Activated T-helper 1 cell treated with anti-CD3 and anti-CD28 coated beads, Interleukin-2, amount 50 U/mL, for 16 hours (primary cell): ENCODE measurements around the gene TMPRSS5.
"Not testable (repeated sequence)": the region's sequence is repeated elsewhere in the genome, so short reads cannot be mapped to it uniquely, and the experiment has no call there.

ENCODE experiments used
- DNase-seq, 2 donors: peaks; one replicate each; pipeline ENCODE4 v3.0.0-alpha.2; 2020; ENCODE audit warnings: low read depth in 1 of 2, low spot score in 1 of 2

TMPRSS5 gene

DNA sequence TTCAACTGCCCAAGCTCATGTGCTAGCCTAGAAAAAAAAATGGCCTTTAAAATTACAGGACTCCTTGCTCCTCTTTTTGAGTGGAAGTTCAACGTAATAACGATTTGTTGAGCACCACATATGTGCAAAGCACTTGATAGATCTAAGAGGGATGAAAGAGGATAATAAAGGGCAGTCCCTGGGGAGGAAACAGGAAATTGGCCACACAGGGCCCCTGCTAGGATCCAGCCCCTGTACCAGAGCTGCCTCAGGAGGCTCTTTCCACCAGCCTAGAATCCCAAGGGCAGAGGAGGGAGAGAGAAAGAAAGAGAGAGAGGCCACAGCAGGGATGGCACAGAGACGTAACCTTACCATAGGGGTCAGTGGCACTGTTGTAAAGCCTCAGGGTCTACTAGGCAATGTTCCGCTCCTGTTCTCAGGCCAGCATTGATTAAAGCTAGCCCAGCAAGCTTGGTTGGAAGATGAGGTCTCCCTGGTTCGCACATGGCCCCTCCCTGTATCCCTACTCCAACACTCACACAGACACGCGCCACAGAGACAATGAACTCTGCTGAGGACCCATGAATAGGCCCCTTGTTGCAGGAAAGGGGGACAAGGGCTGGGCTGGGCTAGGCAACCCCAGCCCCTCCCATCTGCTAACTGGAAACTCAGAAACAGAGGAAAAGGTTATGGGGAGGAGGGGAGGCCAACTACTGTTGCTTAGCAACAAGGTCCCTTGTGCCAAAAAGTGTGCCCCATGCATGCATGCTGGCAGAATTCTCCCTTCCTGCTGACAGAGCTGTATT lies at the start of gene TMPRSS5:
Gene TMPRSS5 (minus strand): TSS at position 438 of the 785 bp plus-strand sequence. CDS start 84 bp downstream, at position 354.
- no peak for DNase-seq

DNA sequence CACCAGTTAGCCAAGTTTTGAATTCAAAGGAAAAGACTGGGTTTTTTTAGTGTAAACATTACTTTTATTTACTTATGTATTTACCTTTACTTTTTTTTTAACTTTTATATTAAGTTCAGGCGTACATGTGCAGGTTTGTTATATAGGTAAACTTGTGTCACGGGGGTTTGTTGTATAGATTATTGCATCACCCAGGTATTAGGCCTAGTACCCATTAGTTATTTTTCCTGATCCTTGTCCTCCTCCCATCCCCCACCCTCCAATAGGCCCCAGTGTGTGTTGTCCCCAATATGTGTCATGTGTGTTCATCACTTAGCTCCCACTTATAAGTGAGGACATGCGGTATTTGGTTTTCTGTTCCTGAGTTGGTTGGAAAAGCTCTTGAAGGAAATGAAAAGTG lies 46.8 kb upstream of the TMPRSS5 start:
- no peak for DNase-seq

DNA sequence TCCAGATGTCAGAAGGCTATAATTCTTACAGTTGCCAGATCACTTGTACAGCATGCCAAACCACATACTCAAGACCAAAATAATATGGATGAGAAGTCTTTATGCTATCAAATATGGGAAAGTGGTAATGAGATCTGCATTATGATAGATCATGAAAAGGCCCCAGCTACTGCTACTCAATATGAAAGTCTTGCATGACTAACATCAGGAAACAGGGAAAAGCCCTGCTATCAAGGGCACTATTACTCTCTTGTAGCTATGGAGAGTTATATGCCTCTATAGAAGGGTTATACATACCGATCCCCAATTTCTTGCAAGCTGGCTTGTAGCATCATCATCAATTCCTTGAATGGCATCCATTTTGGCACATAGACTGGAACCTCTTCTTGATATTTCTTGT lies 30.2 kb upstream of the TMPRSS5 start:
- no peak for DNase-seq

DNA sequence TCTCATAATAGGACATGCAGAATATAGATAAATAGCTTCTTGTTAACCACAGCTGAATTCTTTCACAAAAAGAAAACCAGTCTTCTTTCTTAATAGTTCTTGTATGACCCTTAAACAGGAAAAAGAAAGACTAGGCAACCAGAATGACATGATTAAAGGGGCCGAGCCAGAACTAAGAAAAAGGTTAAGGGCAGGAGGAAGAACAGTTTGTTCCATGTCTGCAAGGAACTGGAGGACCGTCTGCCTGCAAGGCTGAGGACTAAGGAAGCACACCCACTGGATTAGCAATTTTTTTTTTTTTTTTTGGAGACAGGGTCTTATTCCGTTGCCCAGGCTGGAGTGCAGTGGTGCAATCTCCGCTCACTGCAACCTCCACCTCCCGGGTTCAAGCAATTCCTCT lies 26.0 kb upstream of the TMPRSS5 start:
- DNase-seq: no peak

DNA sequence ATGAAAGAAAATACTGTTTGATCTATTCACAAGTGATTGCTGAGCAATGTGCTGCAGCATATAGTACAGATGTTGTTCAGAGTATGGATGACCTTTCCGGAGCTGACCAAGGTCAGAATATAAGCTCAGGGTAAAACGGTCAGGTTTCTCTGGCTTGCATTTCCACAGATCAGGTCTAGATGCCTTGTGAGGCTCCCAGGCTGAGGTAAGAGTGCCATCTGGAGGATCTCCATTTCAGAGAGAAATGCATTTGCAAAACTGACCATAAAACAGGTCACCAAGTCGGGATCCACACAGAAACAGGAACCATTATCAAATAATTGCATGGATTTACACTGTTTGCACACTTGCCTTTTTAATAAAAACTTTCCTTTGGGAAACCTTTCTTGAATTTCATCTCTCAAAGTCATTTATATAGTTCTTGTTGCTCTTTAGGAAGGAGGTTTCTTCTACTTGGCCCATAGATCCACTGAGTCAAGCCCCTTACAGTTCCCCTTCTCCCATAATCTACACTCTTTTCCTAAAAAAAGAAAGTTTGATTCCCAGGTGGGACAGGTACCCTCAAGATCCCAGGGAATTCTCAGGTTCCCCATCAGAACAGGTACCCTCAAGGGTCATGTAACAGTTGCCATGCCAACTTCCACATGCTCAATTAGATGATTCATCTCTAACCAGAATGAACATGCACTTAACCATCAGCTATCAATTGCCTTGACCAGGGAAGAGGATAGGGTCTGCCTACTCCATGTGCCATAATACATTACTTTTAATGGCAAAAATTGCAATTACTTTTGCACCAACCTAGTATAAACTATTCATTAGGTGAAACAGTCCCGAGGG lies 25.0 kb upstream of the TMPRSS5 start:
- no peak for DNase-seq

DNA sequence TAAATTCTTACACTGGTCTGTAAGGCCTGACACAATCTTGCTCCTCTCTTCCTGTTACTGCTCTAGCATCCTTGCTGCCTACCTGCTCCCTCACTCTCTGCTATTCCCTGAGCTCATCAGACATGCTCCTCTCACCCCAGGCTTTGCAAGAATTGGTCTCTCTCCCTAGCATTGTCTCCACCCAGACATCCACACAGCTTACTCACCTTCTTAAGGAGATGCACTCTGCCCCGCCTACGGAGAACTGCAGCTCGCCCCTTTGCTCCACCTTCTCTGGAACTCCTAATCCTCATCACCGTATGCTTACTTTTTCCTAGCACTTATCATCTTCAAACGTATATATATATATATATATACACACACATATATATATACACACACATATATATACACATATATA lies 23.3 kb upstream of the TMPRSS5 start:
- DNase-seq: no peak

DNA sequence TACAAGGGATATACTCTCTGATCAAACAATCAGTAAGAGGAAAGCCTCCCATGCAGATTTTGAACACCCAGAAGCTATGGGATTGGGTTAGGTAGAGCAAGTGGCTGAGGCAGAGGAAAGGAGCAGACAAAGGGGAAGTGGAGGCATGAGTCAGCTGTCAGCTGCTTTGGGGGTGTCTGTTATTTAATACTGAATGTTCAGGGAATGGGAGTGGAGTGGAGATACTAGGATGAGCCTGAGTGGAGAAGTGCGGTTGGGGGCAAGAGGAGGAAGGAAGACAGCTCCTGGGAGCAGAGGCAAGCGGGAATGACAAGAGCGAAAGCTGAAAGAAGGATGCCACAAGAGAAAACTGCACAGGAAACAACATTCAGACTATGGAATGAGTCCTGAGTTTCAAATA lies 22.7 kb upstream of the TMPRSS5 start:
- no peak for DNase-seq

DNA sequence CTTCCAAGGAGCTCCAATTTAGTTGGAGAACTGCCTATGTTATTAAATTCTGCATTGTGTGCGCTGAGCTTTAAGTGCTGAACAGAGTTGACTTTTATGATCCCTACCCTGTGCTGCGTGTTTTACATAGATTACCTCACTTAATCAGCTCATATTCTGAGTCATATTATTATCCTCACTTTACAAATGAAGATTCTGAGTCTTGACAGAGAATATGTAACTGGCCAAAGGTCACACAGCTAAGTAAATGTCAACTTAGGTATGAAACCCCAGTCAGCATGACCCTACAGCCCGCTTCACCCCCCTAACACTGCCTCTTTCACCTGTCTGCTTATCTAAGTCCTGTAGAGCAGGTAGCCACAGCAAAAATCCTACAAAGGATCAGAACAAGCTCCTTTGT lies 19.8 kb upstream of the TMPRSS5 start:
- DNase-seq: no peak

DNA sequence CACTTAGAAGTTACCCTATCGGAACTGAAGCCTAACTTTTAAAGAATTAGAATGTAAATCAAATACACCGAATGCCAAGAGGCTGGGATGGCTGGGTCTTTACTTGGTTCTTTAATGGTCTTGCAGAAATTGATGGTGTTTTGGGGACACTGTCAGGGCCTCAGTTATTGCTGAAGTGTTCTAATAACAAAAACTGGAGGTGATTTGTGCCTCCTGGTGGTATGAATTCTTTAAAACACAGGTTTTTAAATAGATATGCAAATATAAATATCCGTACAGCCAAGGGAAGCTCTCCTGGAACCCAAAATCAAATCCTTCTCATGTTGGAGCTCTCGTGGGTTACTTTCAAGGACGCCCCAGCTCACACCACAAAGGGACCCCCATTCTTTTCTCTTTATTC lies 19.3 kb upstream of the TMPRSS5 start:
- no peak for DNase-seq

DNA sequence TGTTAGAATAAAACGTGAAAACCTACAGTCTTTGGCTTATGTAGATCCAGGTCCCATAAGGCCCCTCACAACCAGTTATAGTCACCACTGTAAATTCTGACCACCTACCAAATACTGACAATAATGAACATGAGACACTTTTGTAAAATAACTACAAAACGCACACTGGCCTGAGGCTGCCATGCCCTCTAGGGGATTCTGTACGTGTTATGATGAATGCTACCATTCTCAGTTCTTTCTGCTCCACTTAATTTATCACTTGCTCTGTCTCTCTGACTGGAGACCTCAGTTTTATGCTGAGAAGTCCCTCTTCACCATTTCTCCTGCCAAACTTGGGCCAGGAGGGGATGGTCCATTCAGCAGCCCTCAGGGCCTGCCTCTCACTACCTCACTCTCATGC lies 18.7 kb upstream of the TMPRSS5 start:
- DNase-seq: no peak

DNA sequence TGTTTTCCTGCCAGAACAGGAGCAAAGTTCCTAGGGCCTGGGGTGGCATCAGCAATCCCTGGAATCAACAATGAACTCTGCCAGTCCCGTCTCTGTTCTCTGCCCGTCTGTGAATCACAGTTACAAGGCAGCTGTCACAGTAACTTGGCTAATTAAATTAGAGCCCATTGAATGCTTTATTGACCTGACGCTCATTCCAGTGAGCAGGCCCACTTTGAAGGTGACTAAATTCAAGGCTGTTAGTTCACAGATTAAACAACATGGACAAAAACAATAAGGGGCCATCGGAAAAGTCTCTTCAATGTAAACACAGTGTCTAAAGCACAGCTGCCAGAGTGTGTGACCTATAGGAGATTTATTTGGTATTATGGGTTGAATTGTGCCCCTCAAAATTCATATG lies 17.7 kb upstream of the TMPRSS5 start:
- no peak for DNase-seq

DNA sequence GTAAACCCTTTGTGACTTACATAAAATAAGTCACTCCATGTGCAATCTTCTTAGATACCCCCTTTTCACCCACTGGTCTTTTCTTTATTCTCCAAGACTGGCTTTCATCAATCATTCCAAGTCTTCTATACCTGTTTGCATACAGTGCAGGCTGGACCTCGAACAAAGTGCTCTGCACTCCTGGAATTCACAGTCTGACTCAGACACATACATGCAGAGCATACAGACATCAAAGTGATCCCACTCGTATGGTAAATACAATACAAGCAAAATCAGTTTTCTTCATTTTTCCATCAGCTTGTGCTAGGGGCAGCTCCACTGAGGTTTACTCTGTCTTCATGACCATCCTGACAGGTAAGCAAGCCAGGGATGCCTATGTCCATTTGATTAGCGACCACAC lies 16.8 kb upstream of the TMPRSS5 start:
- DNase-seq: no peak

DNA sequence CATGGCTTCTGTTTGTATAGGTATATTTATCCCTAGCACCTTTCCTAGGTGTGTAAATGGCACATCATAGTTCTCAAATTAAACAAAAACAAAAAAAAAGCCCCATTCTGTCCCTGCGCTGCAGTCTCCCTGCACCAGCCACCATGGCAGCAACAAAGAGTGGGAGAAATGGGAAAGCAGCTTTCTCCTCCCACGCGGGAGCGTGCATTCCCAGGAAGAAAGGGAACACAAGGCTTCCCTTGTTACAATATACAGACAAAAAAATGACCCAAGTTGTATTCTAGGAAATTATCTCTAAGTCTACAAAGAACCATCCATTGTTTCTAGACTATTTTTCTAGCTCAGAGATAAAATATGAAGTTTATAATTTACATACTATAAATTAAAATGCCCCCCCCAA lies 16.1 kb upstream of the TMPRSS5 start:
- no peak for DNase-seq

DNA sequence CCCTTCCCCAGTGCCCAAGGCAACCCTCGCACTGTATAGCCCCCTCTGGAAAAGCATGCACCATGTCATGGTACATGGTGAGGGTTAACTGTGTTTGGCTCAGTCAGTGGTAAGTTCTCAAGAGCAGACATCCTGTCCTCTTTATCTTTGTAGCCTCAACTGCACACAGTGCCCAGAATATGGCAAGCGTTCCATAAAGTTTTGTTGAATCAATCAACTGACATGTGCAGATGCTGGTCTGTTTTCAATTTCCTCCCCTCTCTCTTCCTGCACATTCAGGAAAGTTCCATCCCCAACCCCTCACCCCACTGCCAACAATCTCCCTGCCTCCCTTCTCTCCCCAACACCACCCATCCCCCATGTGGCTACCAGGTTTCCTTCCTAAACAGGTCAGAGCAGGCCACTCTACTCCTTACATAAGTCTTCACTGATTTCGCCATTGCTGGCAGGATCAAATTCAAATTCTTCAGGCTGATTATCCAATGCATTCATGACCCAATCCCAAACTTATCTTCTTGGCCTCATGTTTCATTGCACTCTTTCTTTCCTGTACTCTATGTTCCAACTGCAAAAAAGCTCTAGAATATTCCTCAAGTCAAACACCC lies 15.5 kb upstream of the TMPRSS5 start:
- DNase-seq: no peak

DNA sequence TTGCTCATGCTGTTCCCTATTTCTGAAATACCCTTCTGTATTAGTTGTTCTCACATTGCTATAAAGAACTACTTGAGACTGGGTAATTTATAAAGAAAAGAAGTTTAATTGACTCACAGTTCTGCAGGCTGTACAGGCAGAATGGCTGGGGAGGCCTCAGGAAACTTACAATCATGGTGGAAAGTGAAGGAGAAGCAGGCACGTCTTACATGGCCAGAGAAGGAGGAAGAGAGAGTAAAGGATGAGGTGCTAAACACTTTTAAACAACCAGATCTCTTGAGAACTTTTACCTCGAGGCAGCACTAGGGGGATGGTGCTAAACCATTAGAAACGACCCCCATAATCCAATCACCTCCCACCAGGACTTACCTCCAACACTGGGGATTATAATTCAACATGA lies 14.4 kb upstream of the TMPRSS5 start:
- DNase-seq: not testable (repeated sequence)

DNA sequence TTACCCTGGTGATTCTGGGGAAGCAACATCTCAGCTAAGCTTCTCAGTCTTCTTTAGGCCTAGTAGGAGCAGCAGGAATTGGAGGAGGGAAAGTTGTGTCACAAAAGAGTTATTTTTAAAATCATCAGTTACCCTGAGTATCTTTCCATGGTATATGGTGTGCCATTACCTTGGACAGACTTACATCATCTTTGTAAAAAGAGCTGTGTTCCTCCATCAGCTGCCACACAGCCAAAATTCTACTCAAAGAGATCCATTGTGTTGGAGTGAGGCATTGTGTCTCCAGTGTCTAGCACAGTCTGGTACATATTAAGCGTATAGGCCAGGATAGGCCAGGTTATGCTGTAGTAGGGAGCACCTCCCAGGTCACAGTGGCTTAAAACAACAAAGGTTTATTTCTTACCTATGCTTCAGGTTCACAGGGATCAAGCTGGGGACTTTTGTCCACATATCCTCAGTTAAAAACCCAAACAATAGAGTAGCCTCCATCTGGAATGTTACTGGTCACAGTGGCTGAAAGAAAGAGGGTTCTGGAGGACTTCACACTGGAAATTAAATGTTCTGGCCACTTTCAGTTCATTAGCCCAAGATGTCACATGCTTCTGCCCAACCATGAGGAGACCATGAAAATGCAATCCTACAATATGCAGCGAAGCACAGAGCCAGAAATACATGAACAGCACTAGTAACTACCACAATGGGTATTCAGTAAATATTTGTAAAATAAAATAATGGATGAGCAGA lies 9.9 kb upstream of the TMPRSS5 start:
- DNase-seq: no peak

DNA sequence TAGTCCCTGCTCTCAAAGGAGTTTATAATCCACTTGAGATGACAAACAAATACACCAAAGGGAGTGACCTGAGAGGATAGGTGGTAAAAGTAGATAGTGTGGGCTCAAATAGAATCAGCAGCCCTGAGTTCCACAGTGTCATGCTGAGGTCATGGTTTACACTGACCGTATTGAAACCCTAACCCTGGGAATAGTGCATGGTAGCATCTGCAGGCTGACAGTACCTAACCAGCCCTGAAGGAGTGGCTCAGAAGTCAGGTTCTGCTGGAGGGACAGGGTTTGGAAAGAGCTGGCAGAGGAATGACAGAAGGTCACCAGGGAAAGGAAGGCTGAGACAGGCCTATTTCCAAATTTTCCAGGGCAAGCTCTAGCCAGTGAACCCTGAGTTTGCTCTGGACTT lies 9.2 kb upstream of the TMPRSS5 start:
- DNase-seq: no peak

DNA sequence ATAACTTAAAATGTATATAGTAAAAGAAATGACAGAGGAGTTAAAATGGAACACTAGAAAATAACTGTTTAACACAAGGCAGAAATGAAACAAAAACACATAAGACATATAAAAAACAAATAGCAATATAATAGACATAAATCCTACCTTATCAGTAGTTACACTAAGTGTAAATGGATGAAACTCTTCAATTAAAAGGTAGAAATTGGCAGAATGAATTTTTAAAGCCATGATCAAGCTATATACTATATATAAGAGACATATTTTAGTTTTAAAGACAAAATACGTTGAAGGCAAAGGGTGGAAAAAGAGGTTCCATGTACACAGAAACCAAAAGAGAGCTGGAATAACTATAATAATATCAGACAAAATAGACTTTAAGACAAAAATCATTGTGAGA lies 4.9 kb upstream of the TMPRSS5 start:
- DNase-seq: no peak

DNA sequence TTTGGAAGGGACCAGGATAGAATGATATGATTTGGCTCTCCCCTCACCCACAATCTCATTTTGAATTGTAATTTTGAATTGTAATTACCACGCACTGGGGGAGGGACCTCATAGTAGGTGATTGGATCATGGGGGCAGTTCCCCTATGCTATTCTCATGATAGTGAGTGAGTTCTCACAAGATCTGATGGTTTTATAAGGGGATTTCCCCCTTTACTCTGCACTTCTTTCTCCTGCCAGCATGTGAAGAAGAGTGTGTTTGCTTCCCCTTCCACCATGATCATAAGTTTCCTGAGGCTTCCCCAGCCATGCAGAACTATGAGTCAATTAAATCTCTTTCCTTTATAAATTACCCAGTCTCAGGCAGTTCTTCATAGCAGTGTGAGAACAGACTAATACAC lies 2.6 kb downstream of the TMPRSS5 start:
- not testable (repeated sequence) for DNase-seq

DNA sequence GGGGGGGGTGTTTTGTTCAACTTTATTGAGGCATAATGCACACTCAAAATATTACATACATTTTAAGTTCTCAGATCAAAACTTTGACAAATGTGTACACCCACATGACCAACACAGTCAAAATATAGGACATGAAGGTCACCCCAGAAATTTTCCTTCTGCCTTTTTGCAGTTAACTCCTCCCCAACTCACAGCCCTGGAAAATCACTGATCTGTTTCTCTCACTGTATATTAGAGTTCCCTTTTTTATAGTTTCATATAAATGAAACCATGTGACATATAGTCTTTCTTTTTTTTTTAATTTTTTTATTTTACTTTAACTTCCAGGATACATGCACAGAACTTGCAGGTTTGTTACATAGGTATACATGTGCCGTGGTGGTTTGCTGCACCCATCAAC lies 4.6 kb downstream of the TMPRSS5 start:
- DNase-seq: no peak

DNA sequence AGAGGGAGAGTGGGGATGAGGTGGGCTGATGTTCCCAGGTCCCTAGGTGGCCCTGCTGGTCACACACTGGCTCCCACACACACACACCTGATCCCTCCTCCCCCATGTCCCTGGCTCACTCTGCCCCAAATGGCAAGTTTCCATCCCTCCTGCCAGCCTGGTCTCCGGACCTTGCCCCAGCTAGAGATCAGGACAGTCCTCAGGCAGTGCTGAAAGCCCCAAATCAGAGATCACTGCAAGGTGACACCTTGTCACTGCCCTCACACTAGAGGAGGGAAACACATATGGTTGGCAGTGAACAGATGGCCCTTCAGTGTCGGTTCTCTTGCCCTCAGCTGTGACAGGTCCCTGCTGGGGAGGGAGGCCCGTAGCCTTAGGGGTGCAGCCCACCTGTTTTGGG lies 7.6 kb downstream of the TMPRSS5 start:
- no peak for DNase-seq
